GM18498 (cell line): Measurements from ENCODE around the gene ARHGEF16.

Experiments
- ATAC-seq: cut with Tn5 transposase; IDR thresholded peaks from one replicate; pipeline ENCODE4 v1.9.1; 2021; ENCODE audit warnings: mild to moderate bottlenecking, moderate library complexity; ENCODE audit not compliant: unreplicated experiment

The ARHGEF16 gene

DNA sequence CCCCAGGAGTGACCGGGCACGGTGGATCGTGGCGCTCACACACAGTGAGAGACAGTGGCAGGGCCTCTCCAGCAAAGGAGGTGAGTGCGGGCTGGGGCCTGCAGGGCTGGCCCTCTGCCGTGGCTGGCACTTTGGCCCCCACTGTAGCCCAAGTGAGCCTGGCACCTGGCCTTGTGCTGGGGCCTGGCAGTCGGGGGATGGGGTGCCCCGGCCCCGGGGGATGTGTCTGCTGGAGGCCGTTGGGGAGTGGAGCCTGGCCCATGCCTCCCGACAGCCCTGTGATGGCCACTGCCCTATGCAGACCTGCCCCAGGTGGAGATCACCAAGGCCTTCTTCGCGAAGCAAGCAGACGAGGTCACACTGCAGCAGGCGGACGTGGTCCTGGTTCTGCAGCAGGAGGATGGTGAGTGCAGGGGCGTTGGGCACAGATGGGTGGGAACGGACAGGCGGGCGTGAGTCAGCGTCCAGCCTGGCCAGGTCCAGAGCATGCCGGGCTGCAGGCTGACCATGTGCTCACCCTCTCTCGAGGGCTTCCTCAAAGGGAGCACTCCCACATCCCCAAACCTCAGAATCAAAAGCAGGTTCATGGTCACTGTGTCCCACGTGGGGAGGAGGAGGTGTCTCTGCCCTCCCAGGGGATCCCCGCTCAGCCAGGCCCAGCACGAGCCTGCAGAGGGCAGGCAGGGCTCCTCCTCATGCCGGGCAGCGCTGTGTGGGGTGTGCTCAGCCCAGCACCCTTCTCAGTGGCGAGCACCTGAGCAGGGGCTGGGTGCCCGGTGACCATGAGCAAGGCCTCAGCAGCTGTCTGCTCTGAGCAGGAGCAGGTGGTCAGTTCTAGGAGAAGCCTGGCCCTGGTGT lies 25.3 kb downstream of the ARHGEF16 start:
- ATAC-seq = no peak

GRCh38 chr1:3480369-3480719 lies 25.9 kb downstream of the ARHGEF16 start:
- ATAC-seq = no peak

DNA sequence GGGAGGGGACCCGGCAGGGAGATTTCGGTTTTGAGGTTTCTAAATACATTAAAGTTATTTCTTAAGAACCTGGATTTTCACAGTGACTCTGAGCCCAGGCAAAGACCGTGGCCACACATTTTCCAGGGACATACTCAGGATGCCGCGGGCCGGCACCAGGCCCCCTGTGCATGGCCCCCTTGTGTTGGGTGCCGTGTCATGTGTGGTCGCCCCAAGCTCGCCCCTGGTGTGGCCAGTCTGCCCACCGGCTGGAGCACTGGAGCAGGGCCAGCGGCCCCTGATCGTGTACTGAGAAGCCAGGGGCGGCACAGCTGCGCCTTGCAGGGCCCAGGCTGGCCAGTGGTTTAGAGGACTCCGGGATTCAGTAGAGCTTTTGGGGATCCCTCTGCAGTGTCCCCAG lies 26.6 kb downstream of the ARHGEF16 start:
- no peak for ATAC-seq

DNA sequence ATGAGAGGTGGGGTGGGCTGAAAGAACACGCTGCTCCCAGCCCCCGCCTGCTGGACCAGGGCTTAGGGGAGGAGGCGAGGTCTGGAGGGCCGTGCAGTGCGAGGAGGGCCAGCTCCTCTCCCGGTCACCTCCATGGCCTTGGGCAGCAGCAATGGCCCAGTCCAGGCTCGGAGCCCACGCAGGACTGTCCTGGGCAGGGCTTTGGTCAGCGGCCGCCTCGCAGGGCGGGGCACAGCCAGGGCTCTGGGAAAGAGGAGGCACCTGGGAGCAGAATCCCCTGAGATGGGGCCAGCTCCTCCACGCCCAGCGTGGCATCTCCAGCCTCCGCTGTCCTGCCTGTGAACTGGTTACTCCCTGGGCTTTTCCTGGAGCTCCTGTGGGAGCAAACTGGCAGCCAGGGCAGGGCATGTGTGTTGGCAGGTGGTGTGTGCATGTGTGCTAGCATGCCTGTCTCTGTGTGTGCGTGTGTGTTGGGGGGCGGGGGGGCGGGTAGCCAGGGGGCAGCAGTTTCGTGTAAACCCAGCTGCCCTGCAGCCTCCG lies 27.4 kb downstream of the ARHGEF16 start:
- no peak for ATAC-seq

DNA sequence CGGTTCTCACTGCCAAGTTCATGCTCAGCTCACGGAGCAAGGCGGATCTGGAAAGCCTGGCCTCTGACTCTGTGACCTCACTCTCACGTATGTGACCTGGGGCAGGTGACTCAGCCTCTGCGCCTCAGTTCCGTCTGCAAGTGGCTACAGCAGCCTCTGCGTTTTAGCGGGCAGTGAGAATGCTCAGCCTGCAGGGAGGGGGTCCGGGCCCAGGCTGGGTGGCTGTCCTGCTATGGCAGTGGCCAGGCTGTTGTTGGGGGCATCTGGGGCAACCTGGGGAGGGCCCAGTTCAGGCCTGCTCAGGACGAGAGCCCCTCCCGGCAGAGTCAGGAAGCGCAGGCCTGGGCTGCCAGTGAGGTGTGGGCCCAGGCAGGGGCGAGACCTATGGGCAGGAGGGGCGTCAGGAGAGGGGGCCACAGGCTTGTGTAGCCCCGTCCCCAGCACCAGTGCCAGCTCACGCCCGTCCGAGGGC lies 27.9 kb downstream of the ARHGEF16 start:
- ATAC-seq = no peak

DNA sequence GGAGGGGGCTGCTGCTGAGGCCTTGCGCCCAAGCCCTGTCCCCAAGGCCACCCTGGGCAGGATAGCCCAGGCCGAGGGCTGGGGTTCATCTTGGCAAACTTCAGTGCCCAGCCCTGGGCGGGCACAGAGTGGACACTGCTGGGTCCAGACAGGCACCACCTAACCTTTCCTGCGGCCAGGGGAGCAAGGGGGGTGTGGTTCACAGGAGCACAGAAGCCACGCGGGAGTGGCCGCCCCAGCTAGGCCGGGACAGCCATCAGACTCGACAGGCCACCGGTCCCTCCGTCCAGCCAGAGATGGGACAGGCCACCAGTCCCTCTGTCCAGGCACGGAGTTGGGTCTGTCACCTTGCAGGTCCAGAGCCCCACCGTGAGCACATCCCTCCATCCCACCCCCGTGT lies 28.9 kb downstream of the ARHGEF16 start:
- no peak for ATAC-seq

DNA sequence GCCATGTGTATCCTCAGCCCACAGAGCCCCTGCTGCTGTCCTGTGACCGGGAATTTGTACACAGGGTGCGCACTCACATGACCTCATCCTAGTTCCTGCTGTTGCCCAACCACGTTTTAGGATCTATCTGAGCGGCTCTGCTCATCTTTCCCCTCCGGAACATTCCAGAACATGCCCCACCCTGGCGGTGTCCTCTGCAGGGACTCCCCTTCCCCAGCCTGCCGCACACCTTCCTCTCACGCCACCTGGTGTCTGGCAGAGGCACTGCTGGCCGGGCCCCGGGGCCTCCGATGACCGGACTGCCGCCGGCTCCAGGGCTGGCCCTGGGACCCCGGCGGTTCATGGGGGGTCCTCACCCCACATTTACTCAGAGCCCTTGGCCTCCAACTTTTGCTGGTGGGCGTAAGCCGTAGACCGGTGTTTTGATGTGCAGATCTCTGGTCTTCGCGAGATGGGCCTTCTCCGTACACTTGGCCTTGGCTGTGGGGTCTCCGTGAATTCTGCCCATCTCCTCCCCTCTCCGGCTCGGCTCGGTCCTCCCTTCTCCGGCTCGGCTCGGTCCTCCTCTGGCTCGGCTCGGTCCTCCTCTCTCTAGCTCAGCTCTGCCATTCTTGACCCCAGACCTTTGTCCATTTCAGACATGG lies 29.5 kb downstream of the ARHGEF16 start:
- no peak for ATAC-seq

DNA sequence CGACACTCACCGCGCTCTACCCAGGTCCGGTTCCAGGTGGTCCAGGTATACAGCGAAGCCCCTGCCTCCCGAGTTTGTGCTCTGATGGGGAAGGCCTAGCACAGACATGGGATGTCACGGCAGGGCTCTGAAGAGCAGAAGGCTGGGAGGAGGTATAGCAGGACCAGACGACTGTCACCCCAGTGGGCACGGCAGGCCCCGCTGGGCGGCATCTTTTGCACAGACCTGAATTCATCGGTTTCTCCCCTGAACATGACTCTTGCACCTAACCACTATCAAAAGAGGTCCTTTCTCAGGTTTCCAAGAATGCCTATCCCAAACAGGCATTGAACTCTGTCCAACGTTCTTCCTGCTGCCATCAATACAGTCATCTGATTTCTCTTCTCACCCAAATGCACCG lies 30.6 kb downstream of the ARHGEF16 start:
- no peak for ATAC-seq

- no peak for ATAC-seq
Observed at GRCh38 chr1:3488432-3488831, 34.0 kb downstream of the ARHGEF16 start.

GRCh38 chr1:3490046-3490745 lies 35.7 kb downstream of the ARHGEF16 start:
- no peak for ATAC-seq

DNA sequence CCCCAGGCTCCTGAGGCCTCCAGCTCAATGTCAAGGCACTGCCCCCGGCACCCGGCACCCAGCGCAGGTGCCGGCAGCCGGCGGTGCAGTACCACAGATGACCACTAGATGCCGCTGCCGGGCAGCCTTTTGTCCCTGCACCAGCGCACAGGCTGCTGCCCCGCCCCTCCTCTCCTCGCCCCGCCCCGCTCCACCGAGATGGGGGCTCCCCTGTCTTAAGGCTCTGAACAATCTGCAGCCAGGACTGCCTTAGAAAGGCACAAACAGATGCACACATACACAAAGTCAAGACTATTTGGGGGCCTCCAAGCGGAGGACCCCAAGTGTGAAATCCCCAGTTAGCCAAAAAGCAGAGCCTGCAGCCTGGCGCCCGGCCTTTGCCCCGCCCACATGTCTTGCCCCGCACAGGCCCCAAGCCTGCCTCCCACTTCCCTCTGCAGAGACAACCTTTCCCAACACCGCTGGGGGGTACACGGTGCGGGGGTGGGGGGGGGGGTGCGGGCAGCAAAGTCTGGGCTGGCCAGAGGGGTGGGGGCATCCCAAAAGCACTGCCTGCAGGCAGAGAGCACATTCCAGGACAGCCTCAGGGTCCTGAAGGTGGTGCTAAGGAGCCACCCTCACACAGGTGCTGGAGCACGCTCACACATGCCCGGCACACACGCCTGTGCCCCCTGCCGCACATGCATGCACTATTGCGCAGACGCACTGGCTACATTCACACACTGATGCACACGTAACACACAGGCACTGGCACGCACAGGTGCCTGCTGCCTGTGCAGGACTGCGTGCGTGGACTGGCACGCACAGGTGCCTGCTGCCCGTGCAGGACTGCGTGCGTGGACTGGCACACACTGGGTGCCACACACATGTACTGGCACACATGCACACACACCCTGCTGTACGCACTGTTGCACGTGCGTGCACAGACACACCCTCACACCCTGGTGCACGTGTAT lies 37.1 kb downstream of the ARHGEF16 start:
- ATAC-seq = peak; percentile 79

GRCh38 chr1:3492545-3493246 lies 38.2 kb downstream of the ARHGEF16 start:
- no peak for ATAC-seq

DNA sequence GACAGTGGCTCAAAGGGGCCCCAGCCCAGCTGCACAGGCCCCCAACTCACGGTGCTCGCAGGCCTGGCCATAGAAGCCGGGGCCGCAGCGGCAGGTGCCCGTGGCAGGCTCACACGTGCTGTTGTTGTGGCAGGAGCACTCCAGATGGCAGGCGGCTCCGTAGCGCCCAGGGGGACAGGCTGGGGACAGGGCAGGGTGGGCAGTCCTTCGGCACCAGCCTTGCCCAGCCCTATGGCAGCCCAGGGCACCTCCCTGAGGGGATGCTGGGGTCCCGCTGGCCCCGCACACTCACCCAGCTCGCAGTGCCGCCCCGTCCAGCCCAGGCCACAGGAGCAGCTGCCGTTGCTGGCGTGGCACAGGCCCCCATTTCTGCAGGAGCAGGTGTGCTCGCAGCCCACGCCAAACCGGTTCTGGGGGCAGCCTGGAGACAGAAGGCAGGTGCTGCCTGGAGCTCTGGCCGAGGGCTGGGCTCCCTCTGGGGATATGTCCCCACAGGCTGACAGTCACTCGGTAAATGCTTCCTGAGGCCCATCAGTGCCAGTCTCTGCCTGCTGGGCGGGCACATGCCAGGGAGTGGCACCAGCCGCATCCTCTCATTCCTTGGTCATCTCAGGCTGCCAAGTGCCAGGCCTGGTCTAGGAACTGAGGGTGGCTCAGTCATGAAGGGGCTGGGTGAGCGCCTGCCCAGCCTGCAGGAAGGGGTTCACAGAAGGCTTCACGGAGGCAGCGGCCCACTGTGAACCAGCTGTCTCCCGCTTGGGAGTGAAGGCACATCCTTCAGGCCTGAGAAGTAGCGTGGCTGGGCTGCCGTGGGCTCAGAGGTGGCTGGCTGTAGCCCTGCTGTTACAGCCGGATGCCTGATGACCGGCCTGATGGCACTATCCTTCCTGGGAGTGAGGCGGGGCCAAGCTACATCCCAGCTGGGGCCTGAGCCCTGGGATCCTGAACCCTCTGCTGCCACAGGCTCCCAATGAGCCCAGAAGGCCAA lies 40.1 kb downstream of the ARHGEF16 start:
- no peak for ATAC-seq

- no peak for ATAC-seq
Observed at GRCh38 chr1:3495776-3496745, 41.6 kb downstream of the ARHGEF16 start.

GRCh38 chr1:3496916-3497315 lies 42.5 kb downstream of the ARHGEF16 start:
- no peak for ATAC-seq

GRCh38 chr1:3497521-3497920 lies 43.1 kb downstream of the ARHGEF16 start:
- ATAC-seq = no peak

- ATAC-seq = no peak
Observed at GRCh38 chr1:3498246-3498930, 43.9 kb downstream of the ARHGEF16 start.
